GM21723 (cell line): ENCODE measurements around the gene WASF2.
A peak's percentile ranks its signal among the peaks of the same experiment; 100 is the strongest.
"Not testable (repeated sequence)": the region's sequence is repeated elsewhere in the genome, so short reads cannot be mapped to it uniquely, and the experiment has no call there.

ENCODE experiments used
- ATAC-seq: cut with Tn5 transposase; IDR thresholded peaks from one replicate; pipeline ENCODE4 v1.9.1; 2021; ENCODE audit warnings: mild to moderate bottlenecking, moderate library complexity; ENCODE audit not compliant: unreplicated experiment

The WASF2 gene

GRCh38 chr1:27427816-27428315 lies 62.1 kb downstream of the WASF2 start:
- ATAC-seq, result no peak

GRCh38 chr1:27427329-27427728 lies 62.6 kb downstream of the WASF2 start:
- no peak for ATAC-seq

GRCh38 chr1:27423709-27424108 lies 66.3 kb downstream of the WASF2 start:
- ATAC-seq, result no peak

GRCh38 chr1:27418326-27419185 lies 71.4 kb downstream of the WASF2 start:
- ATAC-seq, result peak; percentile 63

- ATAC-seq, result no peak
Observed at GRCh38 chr1:27417713-27418112, 72.3 kb downstream of the WASF2 start.

GRCh38 chr1:27416387-27417111 lies 73.4 kb downstream of the WASF2 start:
- no peak for ATAC-seq

GRCh38 chr1:27414091-27414490 lies 75.9 kb downstream of the WASF2 start:
- ATAC-seq, result no peak

- no peak for ATAC-seq
Observed at GRCh38 chr1:27413004-27413403, 77.0 kb downstream of the WASF2 start.

- ATAC-seq, result no peak
Observed at GRCh38 chr1:27412502-27412901, 77.5 kb downstream of the WASF2 start.

- ATAC-seq, result no peak
Observed at GRCh38 chr1:27410709-27411108, 79.3 kb downstream of the WASF2 start.

- ATAC-seq, result no peak
Observed at GRCh38 chr1:27409669-27410068, 80.3 kb downstream of the WASF2 start.

- ATAC-seq, result no peak
Observed at GRCh38 chr1:27408151-27408550, 81.8 kb downstream of the WASF2 start.

GRCh38 chr1:27406791-27407190 lies 83.2 kb downstream of the WASF2 start:
- ATAC-seq, result not testable (repeated sequence)

- ATAC-seq, result no peak
Observed at GRCh38 chr1:27406362-27406680, 83.6 kb downstream of the WASF2 start.

- not testable (repeated sequence) for ATAC-seq
Observed at GRCh38 chr1:27405598-27406361, 84.2 kb downstream of the WASF2 start.

- no peak for ATAC-seq
Observed at GRCh38 chr1:27405074-27405473, 84.9 kb downstream of the WASF2 start.

GRCh38 chr1:27403931-27404330 lies 86.0 kb downstream of the WASF2 start:
- ATAC-seq, result no peak

GRCh38 chr1:27403065-27403726 lies 86.8 kb downstream of the WASF2 start:
- ATAC-seq, result no peak

GRCh38 chr1:27402349-27402754 lies 87.6 kb downstream of the WASF2 start:
- ATAC-seq, result no peak

- ATAC-seq, result no peak
Observed at GRCh38 chr1:27400963-27401341, 89.0 kb downstream of the WASF2 start.
